H9 (cell line): ENCODE data around the gene CYB5B. TPM values are rescaled to one million over a fixed set of nuclear protein-coding genes. Genes with fewer than 3 reads are reported as not detected.

ENCODE experiments used
- DNase-seq: peaks from one replicate; pipeline ENCODE4 v3.0.0-alpha.2; 2017
- H2AFZ ChIP-seq: one replicate; pipeline ENCODE4 v1.6.1; 2013; ENCODE audit warnings: mild to moderate bottlenecking, low read length, control low read depth, moderate library complexity
- H2AK5ac ChIP-seq: 2 replicates; pipeline ENCODE4 v1.6.1; 2013; ENCODE audit warnings: low read length, control low read depth, mixed read lengths; ENCODE audit not compliant: insufficient read length
- H2BK120ac ChIP-seq: one replicate; pipeline ENCODE4 v1.6.1; 2013; ENCODE audit warnings: low read depth, mild to moderate bottlenecking, low read length, control low read depth, inconsistent platforms; ENCODE audit not compliant: poor library complexity, severe bottlenecking
- H2BK12ac ChIP-seq: 2 replicates; pipeline ENCODE4 v1.6.1; 2013; ENCODE audit warnings: low read length, control low read depth, mixed read lengths, low read depth; ENCODE audit not compliant: insufficient read length
- H2BK15ac ChIP-seq: 2 replicates; pipeline ENCODE4 v1.6.1; 2013; ENCODE audit warnings: low read depth, low read length, control low read depth
- H2BK20ac ChIP-seq: one replicate; pipeline ENCODE4 v1.6.1; 2013; ENCODE audit warnings: low read depth, mild to moderate bottlenecking, low read length, control low read depth, inconsistent platforms; ENCODE audit not compliant: poor library complexity, severe bottlenecking
- H2BK5ac ChIP-seq: 2 replicates; pipeline ENCODE4 v1.6.1; 2013; ENCODE audit warnings: low read length, control low read depth, mixed read lengths; ENCODE audit not compliant: insufficient read length
- H3K14ac ChIP-seq: 2 replicates; pipeline ENCODE4 v1.6.1; 2013; ENCODE audit warnings: low read length, control low read depth; ENCODE audit not compliant: insufficient read depth
- H3K18ac ChIP-seq: 2 replicates; pipeline ENCODE4 v1.6.1; 2013; ENCODE audit warnings: low read depth, mild to moderate bottlenecking, mixed read lengths, low read length, control low read depth; ENCODE audit not compliant: insufficient read length
- H3K23ac ChIP-seq: 2 replicates; pipeline ENCODE4 v1.6.1; 2013; ENCODE audit warnings: low read length, control low read depth, mixed read lengths, low read depth; ENCODE audit not compliant: insufficient read length
- H3K23me2 ChIP-seq: 2 replicates; pipeline ENCODE4 v1.6.1; 2013; ENCODE audit warnings: low read depth, mild to moderate bottlenecking, mixed read lengths, low read length, control low read depth; ENCODE audit not compliant: insufficient read length, poor library complexity, severe bottlenecking
- H3K27ac ChIP-seq: 2 replicates; pipeline ENCODE4 v1.5.1; 2013; ENCODE audit warnings: low read length, control low read depth, mixed read lengths, low read depth; ENCODE audit not compliant: insufficient read length
- H3K27me3 ChIP-seq: 2 replicates; pipeline ENCODE4 v1.6.1; 2013; ENCODE audit warnings: low read length, control low read depth, inconsistent platforms; ENCODE audit not compliant: insufficient read depth
- H3K4ac ChIP-seq: 2 replicates; pipeline ENCODE4 v1.6.1; 2013; ENCODE audit warnings: low read depth, mild to moderate bottlenecking, control low read depth, inconsistent platforms, low read length, moderate library complexity
- H3K4me1 ChIP-seq: 2 replicates; pipeline ENCODE4 v1.6.1; 2013; ENCODE audit warnings: low read length, control low read depth, inconsistent platforms; ENCODE audit not compliant: insufficient read depth
- H3K4me2 ChIP-seq: 2 replicates; pipeline ENCODE4 v1.6.1; 2013; ENCODE audit warnings: low read length, control low read depth, mixed read lengths; ENCODE audit not compliant: insufficient read length, insufficient read depth
- H3K56ac ChIP-seq: 2 replicates; pipeline ENCODE4 v1.6.1; 2013; ENCODE audit warnings: low read depth, mild to moderate bottlenecking, mixed read lengths, low read length, control low read depth; ENCODE audit not compliant: insufficient read length
- H3K79me1 ChIP-seq: 2 replicates; pipeline ENCODE4 v1.6.1; 2013; ENCODE audit warnings: low read depth, mild to moderate bottlenecking, moderate library complexity, low read length, control low read depth, inconsistent platforms; ENCODE audit not compliant: insufficient read depth, poor library complexity, severe bottlenecking
- H3K79me2 ChIP-seq: 2 replicates; pipeline ENCODE4 v1.6.1; 2013; ENCODE audit warnings: low read length, control low read depth, inconsistent platforms; ENCODE audit not compliant: insufficient read depth
- H3K9ac ChIP-seq: 2 replicates; pipeline ENCODE4 v1.6.1; 2013; ENCODE audit warnings: low read length, control low read depth, mixed read lengths; ENCODE audit not compliant: insufficient read length; ENCODE audit errors: extremely low read depth
- H3K9me3 ChIP-seq: one replicate; pipeline ENCODE4 v1.6.1; 2013; ENCODE audit warnings: low read depth, low read length, inconsistent platforms; ENCODE audit not compliant: control insufficient read depth
- H3T11ph ChIP-seq: one replicate; pipeline ENCODE4 v1.6.1; 2013; ENCODE audit warnings: mild to moderate bottlenecking, low read length, control low read depth, inconsistent platforms
- H4K20me1 ChIP-seq: one replicate; pipeline ENCODE4 v1.6.1; 2013; ENCODE audit not compliant: control insufficient read depth, insufficient read length, insufficient read depth
- H4K5ac ChIP-seq: 2 replicates; pipeline ENCODE4 v1.6.1; 2013; ENCODE audit warnings: low read depth, mild to moderate bottlenecking, mixed read lengths, low read length, control low read depth; ENCODE audit not compliant: insufficient read length
- H4K8ac ChIP-seq: replicated peaks from 2 replicates; pipeline ENCODE4 v1.6.1; 2013; ENCODE audit warnings: low read length, control low read depth, mixed read lengths, low read depth; ENCODE audit not compliant: insufficient read length
- H4K91ac ChIP-seq: 2 replicates; pipeline ENCODE4 v1.6.1; 2013; ENCODE audit warnings: low read depth, mild to moderate bottlenecking, moderate library complexity, mixed read lengths, low read length, control low read depth; ENCODE audit not compliant: insufficient read length
- H3K27ac Mint-ChIP-seq, 3 experiments: 2 replicates in 2 of 3; 3 replicates in 1 of 3; pipeline ENCODE4 v1.8.0; 2020 to 2021; ENCODE audit warnings: mixed read lengths in 3 of 3, mild to moderate bottlenecking in 1 of 3, moderate library complexity in 1 of 3
- H3K27me3 Mint-ChIP-seq: 2 replicates; pipeline ENCODE4 v1.8.0; 2021; ENCODE audit warnings: low read depth, mild to moderate bottlenecking, moderate library complexity, mixed read lengths
- H3K36me3 Mint-ChIP-seq, 3 experiments: 2 replicates in 2 of 3; 3 replicates in 1 of 3; pipeline ENCODE4 v1.8.0; 2020 to 2021; ENCODE audit warnings: low read depth in 3 of 3, mixed read lengths in 3 of 3; ENCODE audit not compliant: insufficient read depth in 1 of 3
- H3K4me1 Mint-ChIP-seq, 2 experiments: 2 replicates each; pipeline ENCODE4 v1.8.0; 2020; ENCODE audit warnings: mixed read lengths in 2 of 2
- H3K4me3 Mint-ChIP-seq, 2 experiments: 2 replicates in 1 of 2; 3 replicates in 1 of 2; pipeline ENCODE4 v1.8.0; 2020 to 2021; ENCODE audit warnings: mild to moderate bottlenecking in 2 of 2, mixed read lengths in 2 of 2, moderate library complexity in 1 of 2
- H3K9me3 Mint-ChIP-seq, 2 experiments: 2 replicates in 1 of 2; 3 replicates in 1 of 2; pipeline ENCODE4 v1.8.0; 2020; ENCODE audit warnings: mild to moderate bottlenecking in 2 of 2, mixed read lengths in 2 of 2, moderate library complexity in 1 of 2
- CTCF ChIP-seq: fragments of 200-600 bp; sonication (generic); conservative IDR thresholded peaks from 3 replicates; pipeline ENCODE4 v1.8.0; 2021; ENCODE audit warnings: antibody characterized with exemption, mild to moderate bottlenecking
- WGBS: extraction: QIAGEN DNeasy Blood & Tissue Kit; methylation state at CpG from one replicate; pipeline ENCODE4 v1.1.7; 2013; ENCODE audit warnings: missing lambda C conversion rate, low lambda C conversion rate, mixed read lengths; ENCODE audit not compliant: insufficient read length; ENCODE audit errors: extremely low coverage; 5-methylcytosine and 5-hydroxymethylcytosine counted together
- total RNA-seq: library from RNA; stranded (reverse); gene quantifications from 2 replicates; pipeline ENCODE4 v1.2.1, GENCODE V29; 2021

CYB5B gene
- total RNA-seq, 1 experiment from 2014 or later, result 126 TPM

GRCh38 chr16:69407702-69408323 is 16.6 kb upstream of the CYB5B start:
- Histone ChIP-seq H3K27me3 (no peaks in the 10 kb centered on the region), H2BK12ac (no peak overlapping the region), H4K8ac (no peak overlapping the region), H3K79me1 (no peaks in the 10 kb centered on the region), H2BK5ac (no peak overlapping the region), H3K23me2 (no peaks in the 10 kb centered on the region), H3K4ac (no peak overlapping the region), H3K9me3 (no peaks in the 10 kb centered on the region), H2AFZ (no peak overlapping the region), H3K18ac (no peak overlapping the region), H3K27ac (no peak overlapping the region), H4K91ac (no peak overlapping the region), H3K14ac (no peak overlapping the region), H4K5ac (no peak overlapping the region), H2BK20ac (no peak overlapping the region), H3T11ph (no peak overlapping the region), H2AK5ac (no peak overlapping the region), H3K56ac (no peak overlapping the region), H3K4me2 (no peak overlapping the region), H2BK120ac (no peak overlapping the region), H4K20me1 (no peaks in the 10 kb centered on the region), H3K79me2 (no peaks in the 10 kb centered on the region), H3K23ac (no peak overlapping the region), H2BK15ac (no peak overlapping the region), H3K9ac (no peak overlapping the region), H3K4me1 (peaks cover 3% of the 10 kb centered on the region; the same call in 1 of the 2 replicates)
- H3K27ac Mint-ChIP-seq, result no peak overlapping the region; a peak in 1 of 7 replicates
- DNase-seq, result no peak
- no peaks in the 10 kb centered on the region for H3K36me3 Mint-ChIP-seq
- H3K4me1 Mint-ChIP-seq, result peaks cover 8 to 9% of the 10 kb centered on the region in 2 experiments
- no peak for TF ChIP-seq CTCF
- H3K9me3 Mint-ChIP-seq, result peaks cover 0 to 1% of the 10 kb centered on the region in 2 experiments; a peak in 2 of 5 replicates
- H3K4me3 Mint-ChIP-seq, result no peak overlapping the region
- no CpG with 5 or more reads among the region's 7 CpGs for WGBS
- no peaks in the 10 kb centered on the region for H3K27me3 Mint-ChIP-seq
